ENCODE measurements around the gene DNER.

The DNER gene

DNA sequence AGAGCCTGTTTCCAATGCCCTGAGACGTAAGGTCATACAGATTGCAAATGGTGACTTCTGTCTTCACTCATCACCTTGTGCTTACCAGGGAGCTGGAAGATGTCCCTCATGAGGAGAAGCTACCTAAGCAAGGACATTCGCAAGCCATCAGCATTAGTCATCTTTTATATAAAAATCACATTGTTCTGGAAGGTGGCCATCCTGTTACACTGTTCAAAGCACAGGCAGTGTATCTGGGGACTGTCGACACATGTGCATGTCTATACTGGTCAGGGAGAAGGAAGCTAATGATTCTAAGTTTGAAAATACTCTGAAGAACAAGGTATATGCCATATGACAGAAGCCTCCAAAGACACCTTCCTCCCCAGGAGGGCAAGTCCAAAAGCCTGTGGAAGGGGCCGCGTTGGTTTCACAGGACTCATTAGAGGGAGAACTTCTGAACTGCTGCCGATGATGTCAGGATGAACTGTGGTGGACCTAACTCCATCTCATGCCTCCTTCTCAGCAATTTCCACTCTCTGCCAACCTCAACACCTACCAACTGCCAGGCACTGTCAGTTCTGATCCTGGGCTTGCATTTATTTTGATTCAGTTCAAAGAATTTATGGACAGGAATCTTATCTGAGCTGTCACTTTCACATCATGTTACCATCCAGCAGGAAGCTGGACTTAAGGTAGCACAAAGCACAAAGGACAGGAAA lies 39.4 kb downstream of the DNER start:
- 94 to 97% methylated on average over 6 of the region's 6 CpGs for WGBS, 2 experiments
- H3K9me3 ChIP-seq (ENCODE audit: control insufficient read depth, low read length), result no peaks in the 10 kb centered on the region
- no peaks in the 10 kb centered on the region for H3K4me1 ChIP-seq (ENCODE audit: control insufficient read depth, insufficient read depth, low read length)
- H3K27ac ChIP-seq (ENCODE audit: insufficient read depth, low read depth, low read length, poor library complexity, severe bottlenecking), result no peak overlapping the region
- H3K36me3 ChIP-seq (ENCODE audit: control insufficient read depth, insufficient read depth, low read length), result no peaks in the 10 kb centered on the region
- H3K4me3 ChIP-seq (ENCODE audit: insufficient read depth, low read depth, low read length), result no peak overlapping the region
- H3K27me3 ChIP-seq (ENCODE audit: control insufficient read depth, insufficient read depth, low read length, poor library complexity, severe bottlenecking), result no peaks in the 10 kb centered on the region

DNA sequence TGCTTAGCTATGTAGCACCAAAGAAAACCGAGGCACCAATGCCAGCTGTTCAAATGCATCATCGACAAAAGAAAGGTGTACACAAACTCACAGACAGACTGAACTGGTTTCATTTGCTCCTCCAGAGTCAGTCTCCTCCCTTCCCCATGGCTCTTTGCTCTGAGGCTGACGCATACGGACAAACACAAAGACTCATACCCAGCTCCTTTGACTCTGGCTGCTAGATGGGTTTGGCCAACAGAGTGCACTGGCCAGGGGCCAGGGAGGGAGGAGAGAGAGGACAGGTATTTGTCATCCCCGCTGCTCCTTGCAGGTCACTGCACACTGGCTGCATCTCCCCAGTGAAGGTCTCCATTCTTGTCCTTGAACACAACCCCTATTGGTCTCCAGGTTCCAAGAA lies 40.7 kb downstream of the DNER start:
- Histone ChIP-seq H3K36me3 (ENCODE audit: control insufficient read depth, insufficient read depth, low read length) (no peaks in the 10 kb centered on the region), H3K4me3 (ENCODE audit: insufficient read depth, low read depth, low read length) (no peak overlapping the region), H3K27me3 (ENCODE audit: control insufficient read depth, insufficient read depth, low read length, poor library complexity, severe bottlenecking) (no peaks in the 10 kb centered on the region), H3K27ac (ENCODE audit: insufficient read depth, low read depth, low read length, poor library complexity, severe bottlenecking) (no peak overlapping the region), H3K9me3 (ENCODE audit: control insufficient read depth, low read length) (no peaks in the 10 kb centered on the region), H3K4me1 (ENCODE audit: control insufficient read depth, insufficient read depth, low read length) (no peaks in the 10 kb centered on the region)
- 94 to 95% methylated on average over 5 of the region's 5 CpGs for whole genome bisulfite sequencing, 2 experiments

DNA sequence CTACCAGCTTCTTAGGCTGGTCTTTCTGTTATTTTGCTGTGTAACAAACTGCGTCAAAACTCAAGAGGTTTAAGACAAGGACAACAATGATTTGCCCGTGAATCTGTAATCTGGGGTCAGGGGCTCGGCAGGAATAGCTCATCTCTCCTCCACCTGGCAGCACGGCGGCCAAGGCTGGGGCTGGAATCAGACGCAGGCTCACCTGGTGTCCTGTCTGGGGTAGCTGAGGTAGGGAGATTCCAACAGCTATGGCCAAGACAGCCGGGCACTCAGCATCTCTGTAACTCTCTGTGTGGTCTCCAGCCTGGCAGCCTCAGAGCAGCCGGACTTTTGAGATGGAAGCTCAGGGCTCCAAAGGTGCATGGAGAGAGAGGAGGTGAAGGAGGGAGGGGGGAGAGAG lies 42.3 kb downstream of the DNER start:
- 86 to 87% methylated on average over 8 of the region's 8 CpGs for WGBS, 2 experiments
- Histone ChIP-seq H3K27me3 (ENCODE audit: control insufficient read depth, insufficient read depth, low read length, poor library complexity, severe bottlenecking) (no peaks in the 10 kb centered on the region), H3K27ac (ENCODE audit: insufficient read depth, low read depth, low read length, poor library complexity, severe bottlenecking) (no peak overlapping the region), H3K4me3 (ENCODE audit: insufficient read depth, low read depth, low read length) (no peak overlapping the region), H3K9me3 (ENCODE audit: control insufficient read depth, low read length) (no peaks in the 10 kb centered on the region), H3K4me1 (ENCODE audit: control insufficient read depth, insufficient read depth, low read length) (no peaks in the 10 kb centered on the region), H3K36me3 (ENCODE audit: control insufficient read depth, insufficient read depth, low read length) (no peaks in the 10 kb centered on the region)

DNA sequence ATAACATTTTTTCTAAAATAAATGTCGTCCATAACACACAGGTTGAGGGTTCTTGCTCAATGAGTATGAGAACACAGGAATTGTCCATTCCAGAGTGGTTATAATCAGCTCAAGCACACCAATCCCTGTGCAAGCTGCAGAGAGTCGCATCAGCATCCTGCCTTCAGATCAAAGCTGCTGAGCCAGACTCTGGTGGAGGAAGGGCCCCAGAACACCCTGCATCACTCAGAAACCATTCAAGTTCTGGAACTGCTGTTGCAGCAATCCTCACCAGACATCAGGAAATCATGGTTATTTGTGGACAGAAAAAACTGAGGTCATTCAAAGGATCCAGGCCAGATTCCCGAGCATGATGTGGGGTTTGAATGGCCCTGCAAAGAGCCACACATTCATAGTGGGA lies 44.5 kb downstream of the DNER start:
- 91 to 98% methylated on average over 3 of the region's 3 CpGs for WGBS, 2 experiments

GRCh38 chr2:229666811-229667210 lies 47.5 kb downstream of the DNER start:
- Histone ChIP-seq H3K4me3 (ENCODE audit: insufficient read depth, low read depth, low read length) (no peak overlapping the region), H3K9me3 (ENCODE audit: control insufficient read depth, low read length) (no peaks in the 10 kb centered on the region), H3K4me1 (ENCODE audit: control insufficient read depth, insufficient read depth, low read length) (no peaks in the 10 kb centered on the region), H3K27ac (ENCODE audit: insufficient read depth, low read depth, low read length, poor library complexity, severe bottlenecking) (no peak overlapping the region), H3K27me3 (ENCODE audit: control insufficient read depth, insufficient read depth, low read length, poor library complexity, severe bottlenecking) (no peaks in the 10 kb centered on the region), H3K36me3 (ENCODE audit: control insufficient read depth, insufficient read depth, low read length) (no peaks in the 10 kb centered on the region)
- 93 to 94% methylated on average over 3 of the region's 3 CpGs for WGBS, 2 experiments

More for the DNA sequence above, 44.5 kb downstream of the DNER start:
- Histone ChIP-seq H3K9me3 (ENCODE audit: control insufficient read depth, low read length) (no peaks in the 10 kb centered on the region), H3K4me1 (ENCODE audit: control insufficient read depth, insufficient read depth, low read length) (no peaks in the 10 kb centered on the region), H3K36me3 (ENCODE audit: control insufficient read depth, insufficient read depth, low read length) (no peaks in the 10 kb centered on the region), H3K4me3 (ENCODE audit: insufficient read depth, low read depth, low read length) (no peak overlapping the region), H3K27ac (ENCODE audit: insufficient read depth, low read depth, low read length, poor library complexity, severe bottlenecking) (no peak overlapping the region), H3K27me3 (ENCODE audit: control insufficient read depth, insufficient read depth, low read length, poor library complexity, severe bottlenecking) (no peaks in the 10 kb centered on the region)

- Histone ChIP-seq H3K9me3 (ENCODE audit: control insufficient read depth, low read length) (no peaks in the 10 kb centered on the region), H3K27me3 (ENCODE audit: control insufficient read depth, insufficient read depth, low read length, poor library complexity, severe bottlenecking) (no peaks in the 10 kb centered on the region), H3K4me1 (ENCODE audit: control insufficient read depth, insufficient read depth, low read length) (no peaks in the 10 kb centered on the region), H3K4me3 (ENCODE audit: insufficient read depth, low read depth, low read length) (no peak overlapping the region), H3K36me3 (ENCODE audit: control insufficient read depth, insufficient read depth, low read length) (no peaks in the 10 kb centered on the region), H3K27ac (ENCODE audit: insufficient read depth, low read depth, low read length, poor library complexity, severe bottlenecking) (no peak overlapping the region)
- 100% methylated on average over 1 of the region's 1 CpG; no CpG with 5 or more reads in 1 of the 2 experiments for WGBS, 2 experiments
Measured at GRCh38 chr2:229665158-229665557, 49.2 kb downstream of the DNER start.

GRCh38 chr2:229661478-229661877 lies 52.9 kb downstream of the DNER start:
- Histone ChIP-seq H3K9me3 (ENCODE audit: control insufficient read depth, low read length) (no peaks in the 10 kb centered on the region), H3K27me3 (ENCODE audit: control insufficient read depth, insufficient read depth, low read length, poor library complexity, severe bottlenecking) (no peaks in the 10 kb centered on the region), H3K4me3 (ENCODE audit: insufficient read depth, low read depth, low read length) (no peak overlapping the region), H3K36me3 (ENCODE audit: control insufficient read depth, insufficient read depth, low read length) (no peaks in the 10 kb centered on the region), H3K4me1 (ENCODE audit: control insufficient read depth, insufficient read depth, low read length) (no peaks in the 10 kb centered on the region), H3K27ac (ENCODE audit: insufficient read depth, low read depth, low read length, poor library complexity, severe bottlenecking) (no peak overlapping the region)
- WGBS, 2 experiments, result 93 to 98% methylated on average over 3 of the region's 3 CpGs

DNA sequence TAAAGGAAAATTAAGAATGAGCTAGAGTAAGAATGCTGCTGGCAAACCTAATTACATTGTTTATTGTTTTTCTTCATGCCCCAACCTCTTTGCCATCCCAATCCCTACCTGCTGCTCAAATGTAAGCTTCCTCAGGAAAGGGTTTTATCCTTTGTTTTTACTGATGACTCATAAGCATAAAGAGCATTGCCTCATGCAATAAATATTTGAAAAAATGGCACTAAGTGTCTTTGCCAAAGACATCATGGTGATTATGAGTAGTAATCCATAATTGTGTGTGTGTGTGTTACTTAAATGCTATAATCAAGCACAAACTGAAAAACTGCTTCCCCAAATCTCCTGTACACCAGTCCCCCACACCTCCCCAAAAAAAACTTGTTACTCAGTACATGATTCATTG lies 53.4 kb downstream of the DNER start:
- H3K27me3 ChIP-seq (ENCODE audit: control insufficient read depth, insufficient read depth, low read length, poor library complexity, severe bottlenecking), result no peaks in the 10 kb centered on the region
- no peak overlapping the region for H3K27ac ChIP-seq (ENCODE audit: insufficient read depth, low read depth, low read length, poor library complexity, severe bottlenecking)
- no peaks in the 10 kb centered on the region for H3K9me3 ChIP-seq (ENCODE audit: control insufficient read depth, low read length)
- H3K4me3 ChIP-seq (ENCODE audit: insufficient read depth, low read depth, low read length), result no peak overlapping the region
- H3K36me3 ChIP-seq (ENCODE audit: control insufficient read depth, insufficient read depth, low read length), result no peaks in the 10 kb centered on the region
- no peaks in the 10 kb centered on the region for H3K4me1 ChIP-seq (ENCODE audit: control insufficient read depth, insufficient read depth, low read length)

DNA sequence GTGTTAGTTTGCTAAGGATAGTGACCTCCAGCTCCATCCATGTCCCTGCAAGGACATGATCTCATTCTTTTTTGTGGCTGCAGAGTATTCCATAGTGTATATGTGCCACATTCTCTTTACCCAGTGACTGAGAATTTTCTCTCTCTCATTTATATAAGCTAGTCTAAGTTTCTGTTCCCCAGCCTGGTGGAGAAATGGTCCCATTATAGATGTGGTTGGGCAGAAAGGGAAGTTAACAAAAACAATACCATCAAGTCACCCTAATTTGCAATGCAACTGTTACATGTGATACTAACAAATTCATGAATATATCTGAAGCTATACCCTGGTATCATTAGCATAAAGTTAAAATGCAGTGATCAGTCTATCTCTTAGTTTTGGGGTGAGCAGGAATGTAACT lies 54.0 kb downstream of the DNER start:
- Histone ChIP-seq H3K27me3 (ENCODE audit: control insufficient read depth, insufficient read depth, low read length, poor library complexity, severe bottlenecking) (no peaks in the 10 kb centered on the region), H3K4me1 (ENCODE audit: control insufficient read depth, insufficient read depth, low read length) (no peaks in the 10 kb centered on the region), H3K4me3 (ENCODE audit: insufficient read depth, low read depth, low read length) (no peak overlapping the region), H3K36me3 (ENCODE audit: control insufficient read depth, insufficient read depth, low read length) (no peaks in the 10 kb centered on the region), H3K9me3 (ENCODE audit: control insufficient read depth, low read length) (no peaks in the 10 kb centered on the region), H3K27ac (ENCODE audit: insufficient read depth, low read depth, low read length, poor library complexity, severe bottlenecking) (no peak overlapping the region)

DNA sequence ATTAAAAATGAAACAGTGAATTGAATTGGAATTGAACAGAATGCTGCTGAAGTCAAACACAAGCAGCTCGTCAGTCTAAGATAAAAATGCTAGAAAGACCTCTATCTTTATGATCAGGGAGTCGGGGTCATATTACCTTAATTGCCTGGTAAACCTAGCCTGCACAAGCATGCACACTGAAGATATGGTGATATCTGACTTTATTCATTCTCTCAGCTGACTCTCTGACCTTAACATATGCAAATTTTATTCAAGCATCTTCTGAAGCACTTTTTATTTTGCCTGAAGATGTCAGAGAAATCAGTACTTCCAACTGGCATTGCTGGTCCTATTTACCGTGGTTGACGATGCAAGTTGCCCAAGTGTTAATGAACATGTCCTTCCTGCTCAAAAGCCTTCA lies 56.4 kb downstream of the DNER start:
- Histone ChIP-seq H3K4me3 (ENCODE audit: insufficient read depth, low read depth, low read length) (no peak overlapping the region), H3K27ac (ENCODE audit: insufficient read depth, low read depth, low read length, poor library complexity, severe bottlenecking) (no peak overlapping the region), H3K36me3 (ENCODE audit: control insufficient read depth, insufficient read depth, low read length) (no peaks in the 10 kb centered on the region), H3K27me3 (ENCODE audit: control insufficient read depth, insufficient read depth, low read length, poor library complexity, severe bottlenecking) (no peaks in the 10 kb centered on the region), H3K4me1 (ENCODE audit: control insufficient read depth, insufficient read depth, low read length) (peaks cover 3% of the 10 kb centered on the region), H3K9me3 (ENCODE audit: control insufficient read depth, low read length) (no peaks in the 10 kb centered on the region)
- WGBS, 2 experiments, result 92 to 98% methylated on average over 4 of the region's 4 CpGs

DNA sequence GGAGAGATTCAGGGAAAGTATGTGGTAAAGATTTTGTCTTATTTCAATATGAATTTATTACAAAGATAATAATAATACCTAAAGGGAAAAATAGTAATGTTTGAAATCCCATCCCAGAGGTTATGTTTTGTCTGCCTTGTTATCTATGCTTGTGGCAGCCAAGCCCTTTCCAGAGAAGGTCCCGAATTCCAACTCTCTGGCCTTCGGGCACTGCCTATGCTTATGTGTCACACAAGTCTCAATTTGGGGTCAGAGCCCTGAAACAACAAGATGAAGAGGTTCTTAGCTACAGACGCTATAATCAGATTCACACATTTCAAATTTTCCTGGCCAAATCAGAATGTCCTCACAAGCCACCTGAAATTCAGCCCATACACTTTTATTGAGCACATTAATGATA lies 59.9 kb downstream of the DNER start:
- no peaks in the 10 kb centered on the region for H3K27me3 ChIP-seq (ENCODE audit: control insufficient read depth, insufficient read depth, low read length, poor library complexity, severe bottlenecking)
- H3K36me3 ChIP-seq (ENCODE audit: control insufficient read depth, insufficient read depth, low read length), result no peaks in the 10 kb centered on the region
- WGBS, 2 experiments, result 93 to 94% methylated on average over 3 of the region's 3 CpGs
- H3K4me1 ChIP-seq (ENCODE audit: control insufficient read depth, insufficient read depth, low read length), result peaks cover 3% of the 10 kb centered on the region
- H3K27ac ChIP-seq (ENCODE audit: insufficient read depth, low read depth, low read length, poor library complexity, severe bottlenecking), result no peak overlapping the region
- no peak overlapping the region for H3K4me3 ChIP-seq (ENCODE audit: insufficient read depth, low read depth, low read length)
- H3K9me3 ChIP-seq (ENCODE audit: control insufficient read depth, low read length), result no peaks in the 10 kb centered on the region

All from ectodermal cell (in vitro differentiated cells).